ENCODE data around the gene TEP1. TPM values are rescaled to one million over a fixed set of nuclear protein-coding genes. Genes with fewer than 3 reads are reported as not detected.

TEP1 gene
- total and polyA plus RNA-seq, 2 of the 13 experiments (the other 11 are each of a cell fraction or from before 2014, with no cell fraction given) = 11.0 to 12.8 TPM

- TF ChIP-seq HINFP (CRISPR knock-in tag; IDR thresholded peaks at IDR 0.05; ENCODE audit: low read depth) (peak; percentile 65; the same call in 1 of the 2 replicates), ZC3H13 (CRISPR knock-in tag; IDR thresholded peaks at IDR 0.05) (0 out of 2 replicates have a peak, but pooled peaks have one; percentile 63), ATF5 (CRISPR knock-in tag; IDR thresholded peaks at IDR 0.05; ENCODE audit: low read depth) (no peak), ZNF230 (CRISPR knock-in tag; IDR thresholded peaks at IDR 0.05) (peak; percentile 62), ZNF441 (CRISPR knock-in tag; IDR thresholded peaks at IDR 0.05; ENCODE audit: borderline replicate concordance) (peak; percentile 88; the same call in 1 of the 2 replicates), PAX8 (CRISPR knock-in tag; IDR thresholded peaks at IDR 0.05; ENCODE audit: borderline replicate concordance) (no peak), ZNF788 (CRISPR knock-in tag; IDR thresholded peaks at IDR 0.05; ENCODE audit: borderline replicate concordance) (0 out of 2 replicates have a peak, but pooled peaks have one; percentile 71), MTF2 (CRISPR knock-in tag; IDR thresholded peaks at IDR 0.05; ENCODE audit: borderline replicate concordance) (0 out of 2 replicates have a peak, but pooled peaks have one; percentile 21), ARNTL (CRISPR knock-in tag; IDR thresholded peaks at IDR 0.05) (peak; percentile 64), HNF4G (IDR thresholded peaks at IDR 0.05; ENCODE audit: borderline replicate concordance, low read depth, low read length) (no peak), HNF4G (CRISPR knock-in tag; IDR thresholded peaks at IDR 0.05; ENCODE audit: borderline replicate concordance, low read depth) (no peak), ARNT (IDR thresholded peaks at IDR 0.05) (no peak), ASH2L (IDR thresholded peaks at IDR 0.05; ENCODE audit: insufficient read length, low read depth, low read length) (peak; percentile 68), ZNF256 (CRISPR knock-in tag; conservative IDR thresholded peaks at IDR 0.05) (0 out of 2 replicates have a peak, but pooled peaks have one; percentile 10)
- TF ChIP-seq, protein P1, sequence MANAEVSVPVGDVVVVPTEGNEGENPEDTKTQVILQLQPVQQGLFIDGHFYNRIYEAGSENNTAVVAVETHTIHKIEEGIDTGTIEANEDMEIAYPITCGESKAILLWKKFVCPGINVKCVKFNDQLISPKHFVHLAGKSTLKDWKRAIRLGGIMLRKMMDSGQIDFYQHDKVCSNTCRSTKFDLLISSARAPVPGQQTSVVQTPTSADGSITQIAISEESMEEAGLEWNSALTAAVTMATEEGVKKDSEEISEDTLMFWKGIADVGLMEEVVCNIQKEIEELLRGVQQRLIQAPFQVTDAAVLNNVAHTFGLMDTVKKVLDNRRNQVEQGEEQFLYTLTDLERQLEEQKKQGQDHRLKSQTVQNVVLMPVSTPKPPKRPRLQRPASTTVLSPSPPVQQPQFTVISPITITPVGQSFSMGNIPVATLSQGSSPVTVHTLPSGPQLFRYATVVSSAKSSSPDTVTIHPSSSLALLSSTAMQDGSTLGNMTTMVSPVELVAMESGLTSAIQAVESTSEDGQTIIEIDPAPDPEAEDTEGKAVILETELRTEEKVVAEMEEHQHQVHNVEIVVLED (CRISPR knock-in tag; IDR thresholded peaks at IDR 0.05; ENCODE audit: borderline replicate concordance) = peak; percentile 3; the same call in 1 of the 2 replicates
- TF ChIP-seq, protein P2, sequence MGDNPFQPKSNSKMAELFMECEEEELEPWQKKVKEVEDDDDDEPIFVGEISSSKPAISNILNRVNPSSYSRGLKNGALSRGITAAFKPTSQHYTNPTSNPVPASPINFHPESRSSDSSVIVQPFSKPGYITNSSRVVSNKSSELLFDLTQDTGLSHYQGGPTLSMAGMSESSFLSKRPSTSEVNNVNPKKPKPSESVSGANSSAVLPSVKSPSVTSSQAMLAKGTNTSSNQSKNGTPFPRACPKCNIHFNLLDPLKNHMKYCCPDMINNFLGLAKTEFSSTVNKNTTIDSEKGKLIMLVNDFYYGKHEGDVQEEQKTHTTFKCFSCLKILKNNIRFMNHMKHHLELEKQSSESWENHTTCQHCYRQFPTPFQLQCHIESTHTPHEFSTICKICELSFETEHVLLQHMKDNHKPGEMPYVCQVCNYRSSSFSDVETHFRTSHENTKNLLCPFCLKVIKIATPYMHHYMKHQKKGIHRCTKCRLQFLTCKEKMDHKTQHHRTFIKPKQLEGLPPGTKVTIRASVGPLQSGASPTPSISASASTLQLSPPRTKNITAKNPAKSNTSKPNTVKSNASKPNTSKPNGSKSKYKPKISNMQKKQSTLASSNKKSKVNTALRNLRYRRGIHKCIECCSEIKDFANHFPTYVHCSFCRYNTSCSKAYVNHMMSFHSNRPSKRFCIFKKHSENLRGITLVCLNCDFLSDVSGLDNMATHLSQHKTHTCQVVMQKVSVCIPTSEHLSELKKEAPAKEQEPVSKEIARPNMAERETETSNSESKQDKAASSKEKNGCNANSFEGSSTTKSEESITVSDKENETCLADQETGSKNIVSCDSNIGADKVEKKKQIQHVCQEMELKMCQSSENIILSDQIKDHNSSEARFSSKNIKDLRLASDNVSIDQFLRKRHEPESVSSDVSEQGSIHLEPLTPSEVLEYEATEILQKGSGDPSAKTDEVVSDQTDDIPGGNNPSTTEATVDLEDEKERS (CRISPR knock-in tag; IDR thresholded peaks at IDR 0.05) = peak; percentile 30; the same call in 1 of the 2 replicates
- TF ChIP-seq, protein P3, sequence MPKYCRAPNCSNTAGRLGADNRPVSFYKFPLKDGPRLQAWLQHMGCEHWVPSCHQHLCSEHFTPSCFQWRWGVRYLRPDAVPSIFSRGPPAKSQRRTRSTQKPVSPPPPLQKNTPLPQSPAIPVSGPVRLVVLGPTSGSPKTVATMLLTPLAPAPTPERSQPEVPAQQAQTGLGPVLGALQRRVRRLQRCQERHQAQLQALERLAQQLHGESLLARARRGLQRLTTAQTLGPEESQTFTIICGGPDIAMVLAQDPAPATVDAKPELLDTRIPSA (CRISPR knock-in tag; IDR thresholded peaks at IDR 0.05; ENCODE audit: borderline replicate concordance) = no peak
- TF ChIP-seq, protein P4, sequence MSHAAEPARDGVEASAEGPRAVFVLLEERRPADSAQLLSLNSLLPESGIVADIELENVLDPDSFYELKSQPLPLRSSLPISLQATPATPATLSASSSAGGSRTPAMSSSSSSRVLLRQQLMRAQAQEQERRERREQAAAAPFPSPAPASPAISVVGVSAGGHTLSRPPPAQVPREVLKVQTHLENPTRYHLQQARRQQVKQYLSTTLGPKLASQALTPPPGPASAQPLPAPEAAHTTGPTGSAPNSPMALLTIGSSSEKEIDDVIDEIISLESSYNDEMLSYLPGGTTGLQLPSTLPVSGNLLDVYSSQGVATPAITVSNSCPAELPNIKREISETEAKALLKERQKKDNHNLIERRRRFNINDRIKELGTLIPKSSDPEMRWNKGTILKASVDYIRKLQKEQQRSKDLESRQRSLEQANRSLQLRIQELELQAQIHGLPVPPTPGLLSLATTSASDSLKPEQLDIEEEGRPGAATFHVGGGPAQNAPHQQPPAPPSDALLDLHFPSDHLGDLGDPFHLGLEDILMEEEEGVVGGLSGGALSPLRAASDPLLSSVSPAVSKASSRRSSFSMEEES (CRISPR knock-in tag; IDR thresholded peaks at IDR 0.05) = no peak
Observed at GRCh38 chr14:20412876-20413743, at the start of gene TEP1 (continued).
